GM23338 (cell line): ENCODE data around the gene TOR1B. TPM values are rescaled to one million over a fixed set of nuclear protein-coding genes. Genes with fewer than 3 reads are reported as not detected.
A peak's percentile ranks its signal among the peaks of the same experiment; 100 is the strongest.

Source experiments
- ATAC-seq: fragments of 200-7000 bp; cut with Tn5 transposase; 3 replicates; pipeline ENCODE4 v1.9.1; 2020
- DNase-seq: peaks from one replicate; pipeline ENCODE4 v3.0.0-alpha.2; 2015; ENCODE audit warnings: low spot score
- H2AFZ ChIP-seq: fragments of 200-600 bp; sonication (generic); 2 replicates; pipeline ENCODE4 v1.8.0; 2016; ENCODE audit warnings: antibody characterized with exemption, mild to moderate bottlenecking, moderate library complexity
- H3F3A ChIP-seq: fragments of 200-600 bp; sonication (generic); replicated peaks from 2 replicates; pipeline ENCODE4 v1.8.0; 2017; ENCODE audit warnings: antibody characterized with exemption, mixed run types, low read depth
- H3K27ac ChIP-seq: fragments of 200-600 bp; sonication (generic); 2 replicates; pipeline ENCODE4 v1.6.1; 2016; ENCODE audit warnings: low read depth
- H3K27me3 ChIP-seq: fragments of 200-600 bp; sonication (generic); 2 replicates; pipeline ENCODE4 v1.8.0; 2016; ENCODE audit warnings: mild to moderate bottlenecking, mixed run types, moderate library complexity; ENCODE audit not compliant: insufficient read depth
- H3K36me3 ChIP-seq: fragments of 200-600 bp; sonication (generic); 2 replicates; pipeline ENCODE4 v1.8.0; 2016; ENCODE audit warnings: mild to moderate bottlenecking; ENCODE audit not compliant: insufficient read depth
- H3K4me1 ChIP-seq: fragments of 200-600 bp; sonication (generic); 2 replicates; pipeline ENCODE4 v1.8.0; 2016; ENCODE audit warnings: mild to moderate bottlenecking, moderate library complexity; ENCODE audit not compliant: insufficient read depth
- H3K4me2 ChIP-seq: fragments of 200-600 bp; sonication (generic); 2 replicates; pipeline ENCODE4 v1.7.1; 2017; ENCODE audit warnings: mixed run types
- H3K4me3 ChIP-seq: fragments of 200-600 bp; sonication (generic); 2 replicates; pipeline ENCODE4 v1.6.1; 2016; ENCODE audit warnings: mixed run types
- H3K79me2 ChIP-seq: fragments of 200-600 bp; sonication (generic); replicated peaks from 2 replicates; pipeline ENCODE4 v1.8.0; 2017; ENCODE audit warnings: mild to moderate bottlenecking; ENCODE audit not compliant: insufficient read depth
- H3K9me2 ChIP-seq: fragments of 200-600 bp; sonication (generic); 2 replicates; pipeline ENCODE4 v1.8.0; 2017; ENCODE audit not compliant: insufficient read depth
- H4K20me1 ChIP-seq: fragments of 200-600 bp; sonication (generic); replicated peaks from 2 replicates; pipeline ENCODE4 v1.8.0; 2017; ENCODE audit warnings: mild to moderate bottlenecking; ENCODE audit not compliant: insufficient read depth
- H3K27ac Mint-ChIP-seq: 2 replicates; pipeline ENCODE4 v1.8.0; 2020; ENCODE audit warnings: inconsistent platforms, mild to moderate bottlenecking, moderate library complexity, mixed read lengths
- H3K27me3 Mint-ChIP-seq: 3 replicates; pipeline ENCODE4 v1.8.0; 2022; ENCODE audit warnings: low read depth, mild to moderate bottlenecking, moderate library complexity, mixed read lengths, inconsistent platforms; ENCODE audit not compliant: insufficient read depth, poor library complexity
- H3K36me3 Mint-ChIP-seq: 3 replicates; pipeline ENCODE4 v1.8.0; 2021; ENCODE audit warnings: low read depth, mild to moderate bottlenecking, inconsistent platforms, moderate library complexity, mixed read lengths
- H3K4me1 Mint-ChIP-seq: 3 replicates; pipeline ENCODE4 v1.8.0; 2020; ENCODE audit warnings: mild to moderate bottlenecking, inconsistent platforms, mixed read lengths
- H3K4me3 Mint-ChIP-seq: 3 replicates; pipeline ENCODE4 v1.8.0; 2021; ENCODE audit warnings: moderate library complexity, mild to moderate bottlenecking, inconsistent platforms, mixed read lengths
- H3K9me3 Mint-ChIP-seq: 3 replicates; pipeline ENCODE4 v1.8.0; 2020; ENCODE audit warnings: moderate library complexity, mild to moderate bottlenecking, inconsistent platforms, mixed read lengths
- CREB1 ChIP-seq: fragments of 250-450 bp; sonication (Bioruptor Pico); IDR thresholded peaks from 2 replicates; pipeline ENCODE4 v1.5.0; 2020; ENCODE audit warnings: low read depth, mild to moderate bottlenecking, moderate library complexity
- POLR2AphosphoS5 ChIP-seq: IDR thresholded peaks from 2 replicates; pipeline ENCODE4 v1.6.1; 2016; ENCODE audit warnings: antibody characterized with exemption, low read depth
- ZNF114 ChIP-seq: fragments of 250-450 bp; sonication (Bioruptor Pico); IDR thresholded peaks from 2 replicates; pipeline ENCODE4 v1.5.0; 2020; ENCODE audit warnings: mild to moderate bottlenecking, moderate library complexity
- ZNF331 ChIP-seq: fragments of 250-450 bp; sonication (Bioruptor Pico); IDR thresholded peaks from 2 replicates; pipeline ENCODE4 v1.5.0; 2020; ENCODE audit warnings: low read depth, mild to moderate bottlenecking, moderate library complexity
- long read RNA-seq: library from polyadenylated mRNA; unstranded; transcript quantifications from one replicate; pipeline ENCODE4 v2.0.0, GENCODE V29; 2020; ENCODE audit not compliant: unreplicated experiment
- polyA plus RNA-seq: library from polyadenylated mRNA; unstranded; fragments of >200 nt; fragmentation: Nextera tagmentation; extraction: Ambion mirVana; gene quantifications from 2 replicates; pipeline ENCODE4 v1.2.1, GENCODE V29; 2016
- total RNA-seq: library from RNA; depleted of rRNA; stranded (reverse); fragments of >200 nt; shearing (Covaris generic); gene quantifications from 2 replicates; pipeline ENCODE4 v1.2.3, GENCODE V29; 2014; rRNA removed
- TF ChIP-seq, protein P1 (sequence below), 2 experiments: fragments of 200-600 bp in 1 of 2; sonication (generic) in 1 of 2; conservative IDR thresholded peaks; 2 replicates each; pipeline versions ENCODE4 v1.5.1 to v1.6.1; 2016 to 2017; ENCODE audit warnings: antibody characterized with exemption in 2 of 2, low read depth in 2 of 2, mild to moderate bottlenecking in 2 of 2, moderate library complexity in 1 of 2
- TF ChIP-seq, protein P2 (sequence below): IDR thresholded peaks from 2 replicates; pipeline ENCODE4 v1.6.1; 2016; ENCODE audit warnings: antibody characterized with exemption
- TF ChIP-seq, protein P3 (sequence below): fragments of 250-450 bp; sonication (Bioruptor Pico); IDR thresholded peaks from 2 replicates; pipeline ENCODE4 v1.5.0; 2020; ENCODE audit warnings: mild to moderate bottlenecking, moderate library complexity

Gene TOR1B, protein sequence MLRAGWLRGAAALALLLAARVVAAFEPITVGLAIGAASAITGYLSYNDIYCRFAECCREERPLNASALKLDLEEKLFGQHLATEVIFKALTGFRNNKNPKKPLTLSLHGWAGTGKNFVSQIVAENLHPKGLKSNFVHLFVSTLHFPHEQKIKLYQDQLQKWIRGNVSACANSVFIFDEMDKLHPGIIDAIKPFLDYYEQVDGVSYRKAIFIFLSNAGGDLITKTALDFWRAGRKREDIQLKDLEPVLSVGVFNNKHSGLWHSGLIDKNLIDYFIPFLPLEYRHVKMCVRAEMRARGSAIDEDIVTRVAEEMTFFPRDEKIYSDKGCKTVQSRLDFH
- total RNA-seq = 36.2 and 42.4 TPM in 2 replicates
- 8.8 and 10.6 TPM in 2 replicates for polyA plus RNA-seq
- long read RNA-seq, partial matches to known transcripts = 0 of 4 reads
- long read RNA-seq, other reads (novel, unspliced or antisense) = 2 of 4 reads

DNA sequence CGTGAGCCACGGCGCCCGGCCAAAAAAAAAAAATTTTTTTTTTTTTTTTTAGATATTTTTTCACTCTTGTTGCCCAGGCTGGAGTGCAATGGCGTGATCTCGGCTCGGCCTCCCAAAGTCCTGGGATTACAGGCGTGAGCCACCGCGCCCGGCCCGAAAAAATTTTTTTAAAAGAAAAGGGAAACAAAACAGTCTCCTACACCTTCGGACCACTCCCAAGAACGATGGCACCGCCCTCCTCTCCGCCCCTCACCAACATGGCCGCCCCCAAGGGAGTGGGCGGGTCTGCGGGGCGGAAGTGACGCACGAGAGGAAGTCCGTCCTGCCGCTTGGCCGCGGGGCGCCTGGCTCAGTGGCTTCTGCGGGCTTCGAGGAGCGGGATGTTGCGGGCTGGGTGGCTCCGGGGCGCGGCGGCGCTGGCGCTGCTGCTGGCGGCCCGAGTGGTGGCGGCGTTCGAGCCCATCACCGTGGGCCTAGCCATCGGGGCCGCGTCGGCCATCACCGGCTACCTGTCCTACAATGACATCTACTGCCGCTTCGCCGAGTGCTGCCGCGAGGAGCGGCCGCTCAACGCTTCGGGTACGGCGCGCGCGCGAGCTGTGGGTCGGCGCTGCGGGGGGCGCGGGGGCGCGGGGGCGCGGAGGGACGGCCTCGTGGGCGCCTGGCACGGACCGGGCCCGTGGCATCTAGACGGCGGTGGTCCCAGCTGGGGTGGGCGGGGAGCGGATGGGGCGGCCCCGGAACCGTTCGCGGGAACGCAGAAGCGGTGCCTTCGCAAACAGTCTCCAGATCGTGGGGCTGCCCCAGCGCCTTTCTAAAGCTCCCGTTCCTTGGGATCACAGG lies at the start of gene TOR1B:
Gene TOR1B, plus strand, starts transcription at position 352 of the 843 bp plus-strand sequence. Its CDS starts 29 bp downstream, at position 381.
- H3F3A ChIP-seq = no peaks in the 10 kb centered on the region
- 0 out of 2 replicates have a peak within 1 kb of the TSS, but pooled peaks have one; percentile 34 for H3K27ac ChIP-seq
- ATAC-seq (peak; percentile 93), DNase-seq (peak; percentile 98)
- Mint-ChIP-seq H3K27ac (peak within 1 kb of the TSS; percentile 70; the same call in 1 of the 2 replicates), H3K36me3 (peaks cover 26% of the 10 kb centered on the region), H3K9me3 (no peaks in the 10 kb centered on the region; the same call in 2 of the 3 replicates), H3K4me3 (peak within 1 kb of the TSS; percentile 80), H3K27me3 (peaks cover 12% of the 10 kb centered on the region), H3K4me1 (peaks cover 6% of the 10 kb centered on the region; the same call in 2 of the 3 replicates)
- H4K20me1 ChIP-seq = peaks cover 7% of the 10 kb centered on the region
- peak within 1 kb of the TSS; percentile 94 for H3K4me3 ChIP-seq
- H3K79me2 ChIP-seq = peaks cover 16% of the 10 kb centered on the region; the same call in 1 of the 2 replicates
- TF ChIP-seq CREB1 (CRISPR knock-in tag) (peak; percentile 93), POLR2AphosphoS5 (peak; percentile 96)
- TF ChIP-seq, protein P1, sequence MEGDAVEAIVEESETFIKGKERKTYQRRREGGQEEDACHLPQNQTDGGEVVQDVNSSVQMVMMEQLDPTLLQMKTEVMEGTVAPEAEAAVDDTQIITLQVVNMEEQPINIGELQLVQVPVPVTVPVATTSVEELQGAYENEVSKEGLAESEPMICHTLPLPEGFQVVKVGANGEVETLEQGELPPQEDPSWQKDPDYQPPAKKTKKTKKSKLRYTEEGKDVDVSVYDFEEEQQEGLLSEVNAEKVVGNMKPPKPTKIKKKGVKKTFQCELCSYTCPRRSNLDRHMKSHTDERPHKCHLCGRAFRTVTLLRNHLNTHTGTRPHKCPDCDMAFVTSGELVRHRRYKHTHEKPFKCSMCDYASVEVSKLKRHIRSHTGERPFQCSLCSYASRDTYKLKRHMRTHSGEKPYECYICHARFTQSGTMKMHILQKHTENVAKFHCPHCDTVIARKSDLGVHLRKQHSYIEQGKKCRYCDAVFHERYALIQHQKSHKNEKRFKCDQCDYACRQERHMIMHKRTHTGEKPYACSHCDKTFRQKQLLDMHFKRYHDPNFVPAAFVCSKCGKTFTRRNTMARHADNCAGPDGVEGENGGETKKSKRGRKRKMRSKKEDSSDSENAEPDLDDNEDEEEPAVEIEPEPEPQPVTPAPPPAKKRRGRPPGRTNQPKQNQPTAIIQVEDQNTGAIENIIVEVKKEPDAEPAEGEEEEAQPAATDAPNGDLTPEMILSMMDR (conservative IDR thresholded peaks at IDR 0.05; ENCODE audit: low read depth in 2 of 2) = no peak
- TF ChIP-seq, protein P2, sequence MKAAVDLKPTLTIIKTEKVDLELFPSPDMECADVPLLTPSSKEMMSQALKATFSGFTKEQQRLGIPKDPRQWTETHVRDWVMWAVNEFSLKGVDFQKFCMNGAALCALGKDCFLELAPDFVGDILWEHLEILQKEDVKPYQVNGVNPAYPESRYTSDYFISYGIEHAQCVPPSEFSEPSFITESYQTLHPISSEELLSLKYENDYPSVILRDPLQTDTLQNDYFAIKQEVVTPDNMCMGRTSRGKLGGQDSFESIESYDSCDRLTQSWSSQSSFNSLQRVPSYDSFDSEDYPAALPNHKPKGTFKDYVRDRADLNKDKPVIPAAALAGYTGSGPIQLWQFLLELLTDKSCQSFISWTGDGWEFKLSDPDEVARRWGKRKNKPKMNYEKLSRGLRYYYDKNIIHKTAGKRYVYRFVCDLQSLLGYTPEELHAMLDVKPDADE = peak; percentile 86
- H3K9me2 ChIP-seq = no peaks in the 10 kb centered on the region
- H3K4me2 ChIP-seq = peak within 1 kb of the TSS; percentile 99
- H3K4me1 ChIP-seq = no peaks in the 10 kb centered on the region; the same call in 1 of the 2 replicates
- peak within 1 kb of the TSS; percentile 76 for H2AFZ ChIP-seq
- no peaks in the 10 kb centered on the region for H3K36me3 ChIP-seq
- H3K27me3 ChIP-seq = no peaks in the 10 kb centered on the region

DNA sequence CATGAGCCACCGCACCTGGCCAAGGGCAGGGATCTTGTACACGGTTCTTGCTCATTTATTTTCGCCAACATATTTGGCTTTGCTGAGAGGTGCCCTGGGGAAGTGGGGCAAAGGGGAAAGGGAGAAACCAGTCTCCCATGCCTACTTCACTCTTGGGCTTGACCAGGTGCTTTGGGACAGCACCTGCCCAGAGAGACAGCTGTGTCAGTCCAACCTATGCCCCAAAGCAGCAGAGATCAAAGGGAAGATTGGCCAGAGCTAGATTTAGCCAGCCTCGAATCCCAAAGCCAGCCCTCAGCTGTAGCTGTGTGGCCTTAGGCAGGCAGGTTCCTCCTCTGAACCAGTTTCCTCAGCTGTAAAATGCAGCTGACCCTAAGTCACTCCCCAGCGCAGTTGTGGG lies 47.8 kb upstream of the TOR1B start:
- DNase-seq = no peak
- H3F3A ChIP-seq = 0 out of 2 replicates have a peak, but pooled peaks cover 4% of the 10 kb centered on the region
- H3K9me3 Mint-ChIP-seq = no peaks in the 10 kb centered on the region
- H3K36me3 Mint-ChIP-seq = no peaks in the 10 kb centered on the region
- no peaks in the 10 kb centered on the region for H3K79me2 ChIP-seq
- no peak overlapping the region for H3K4me2 ChIP-seq
- ATAC-seq = no peak
- H3K36me3 ChIP-seq = no peaks in the 10 kb centered on the region
- no peak overlapping the region for H3K27ac Mint-ChIP-seq
- H3K27ac ChIP-seq = no peak overlapping the region
- H2AFZ ChIP-seq = no peak overlapping the region
- H3K9me2 ChIP-seq = no peaks in the 10 kb centered on the region
- H3K27me3 Mint-ChIP-seq = peaks cover 9% of the 10 kb centered on the region
- no peak overlapping the region for H3K4me3 Mint-ChIP-seq
- H3K4me3 ChIP-seq = no peak overlapping the region
- H4K20me1 ChIP-seq = no peaks in the 10 kb centered on the region
- peaks cover 17% of the 10 kb centered on the region for H3K4me1 Mint-ChIP-seq
- peaks cover 9% of the 10 kb centered on the region for H3K4me1 ChIP-seq
- no peaks in the 10 kb centered on the region for H3K27me3 ChIP-seq
- TF ChIP-seq ZNF331 (CRISPR knock-in tag) (no peak), ZNF114 (no peak), POLR2AphosphoS5 (no peak)
- TF ChIP-seq, protein P2 = no peak
- TF ChIP-seq, protein P3, sequence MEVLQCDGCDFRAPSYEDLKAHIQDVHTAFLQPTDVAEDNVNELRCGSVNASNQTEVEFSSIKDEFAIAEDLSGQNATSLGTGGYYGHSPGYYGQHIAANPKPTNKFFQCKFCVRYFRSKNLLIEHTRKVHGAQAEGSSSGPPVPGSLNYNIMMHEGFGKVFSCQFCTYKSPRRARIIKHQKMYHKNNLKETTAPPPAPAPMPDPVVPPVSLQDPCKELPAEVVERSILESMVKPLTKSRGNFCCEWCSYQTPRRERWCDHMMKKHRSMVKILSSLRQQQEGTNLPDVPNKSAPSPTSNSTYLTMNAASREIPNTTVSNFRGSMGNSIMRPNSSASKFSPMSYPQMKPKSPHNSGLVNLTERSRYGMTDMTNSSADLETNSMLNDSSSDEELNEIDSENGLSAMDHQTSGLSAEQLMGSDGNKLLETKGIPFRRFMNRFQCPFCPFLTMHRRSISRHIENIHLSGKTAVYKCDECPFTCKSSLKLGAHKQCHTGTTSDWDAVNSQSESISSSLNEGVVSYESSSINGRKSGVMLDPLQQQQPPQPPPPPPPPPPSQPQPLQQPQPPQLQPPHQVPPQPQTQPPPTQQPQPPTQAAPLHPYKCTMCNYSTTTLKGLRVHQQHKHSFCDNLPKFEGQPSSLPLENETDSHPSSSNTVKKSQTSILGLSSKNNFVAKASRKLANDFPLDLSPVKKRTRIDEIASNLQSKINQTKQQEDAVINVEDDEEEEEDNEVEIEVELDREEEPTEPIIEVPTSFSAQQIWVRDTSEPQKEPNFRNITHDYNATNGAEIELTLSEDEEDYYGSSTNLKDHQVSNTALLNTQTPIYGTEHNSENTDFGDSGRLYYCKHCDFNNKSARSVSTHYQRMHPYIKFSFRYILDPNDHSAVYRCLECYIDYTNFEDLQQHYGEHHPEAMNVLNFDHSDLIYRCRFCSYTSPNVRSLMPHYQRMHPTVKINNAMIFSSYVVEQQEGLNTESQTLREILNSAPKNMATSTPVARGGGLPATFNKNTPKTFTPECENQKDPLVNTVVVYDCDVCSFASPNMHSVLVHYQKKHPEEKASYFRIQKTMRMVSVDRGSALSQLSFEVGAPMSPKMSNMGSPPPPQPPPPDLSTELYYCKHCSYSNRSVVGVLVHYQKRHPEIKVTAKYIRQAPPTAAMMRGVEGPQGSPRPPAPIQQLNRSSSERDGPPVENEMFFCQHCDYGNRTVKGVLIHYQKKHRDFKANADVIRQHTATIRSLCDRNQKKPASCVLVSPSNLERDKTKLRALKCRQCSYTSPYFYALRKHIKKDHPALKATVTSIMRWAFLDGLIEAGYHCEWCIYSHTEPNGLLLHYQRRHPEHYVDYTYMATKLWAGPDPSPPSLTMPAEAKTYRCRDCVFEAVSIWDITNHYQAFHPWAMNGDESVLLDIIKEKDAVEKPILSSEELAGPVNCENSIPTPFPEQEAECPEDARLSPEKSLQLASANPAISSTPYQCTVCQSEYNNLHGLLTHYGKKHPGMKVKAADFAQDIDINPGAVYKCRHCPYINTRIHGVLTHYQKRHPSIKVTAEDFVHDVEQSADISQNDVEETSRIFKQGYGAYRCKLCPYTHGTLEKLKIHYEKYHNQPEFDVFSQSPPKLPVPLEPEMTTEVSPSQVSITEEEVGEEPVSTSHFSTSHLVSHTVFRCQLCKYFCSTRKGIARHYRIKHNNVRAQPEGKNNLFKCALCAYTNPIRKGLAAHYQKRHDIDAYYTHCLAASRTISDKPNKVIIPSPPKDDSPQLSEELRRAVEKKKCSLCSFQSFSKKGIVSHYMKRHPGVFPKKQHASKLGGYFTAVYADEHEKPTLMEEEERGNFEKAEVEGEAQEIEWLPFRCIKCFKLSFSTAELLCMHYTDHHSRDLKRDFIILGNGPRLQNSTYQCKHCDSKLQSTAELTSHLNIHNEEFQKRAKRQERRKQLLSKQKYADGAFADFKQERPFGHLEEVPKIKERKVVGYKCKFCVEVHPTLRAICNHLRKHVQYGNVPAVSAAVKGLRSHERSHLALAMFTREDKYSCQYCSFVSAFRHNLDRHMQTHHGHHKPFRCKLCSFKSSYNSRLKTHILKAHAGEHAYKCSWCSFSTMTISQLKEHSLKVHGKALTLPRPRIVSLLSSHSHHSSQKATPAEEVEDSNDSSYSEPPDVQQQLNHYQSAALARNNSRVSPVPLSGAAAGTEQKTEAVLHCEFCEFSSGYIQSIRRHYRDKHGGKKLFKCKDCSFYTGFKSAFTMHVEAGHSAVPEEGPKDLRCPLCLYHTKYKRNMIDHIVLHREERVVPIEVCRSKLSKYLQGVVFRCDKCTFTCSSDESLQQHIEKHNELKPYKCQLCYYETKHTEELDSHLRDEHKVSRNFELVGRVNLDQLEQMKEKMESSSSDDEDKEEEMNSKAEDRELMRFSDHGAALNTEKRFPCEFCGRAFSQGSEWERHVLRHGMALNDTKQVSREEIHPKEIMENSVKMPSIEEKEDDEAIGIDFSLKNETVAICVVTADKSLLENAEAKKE = no peak
